ENCODE measurements around the gene TSEN15. TPM values are rescaled to one million over a fixed set of nuclear protein-coding genes. Genes with fewer than 3 reads are reported as not detected.

Gene TSEN15
- total RNA-seq, 2 donors from 2014 or later: 17.1 to 23.1 TPM

DNA sequence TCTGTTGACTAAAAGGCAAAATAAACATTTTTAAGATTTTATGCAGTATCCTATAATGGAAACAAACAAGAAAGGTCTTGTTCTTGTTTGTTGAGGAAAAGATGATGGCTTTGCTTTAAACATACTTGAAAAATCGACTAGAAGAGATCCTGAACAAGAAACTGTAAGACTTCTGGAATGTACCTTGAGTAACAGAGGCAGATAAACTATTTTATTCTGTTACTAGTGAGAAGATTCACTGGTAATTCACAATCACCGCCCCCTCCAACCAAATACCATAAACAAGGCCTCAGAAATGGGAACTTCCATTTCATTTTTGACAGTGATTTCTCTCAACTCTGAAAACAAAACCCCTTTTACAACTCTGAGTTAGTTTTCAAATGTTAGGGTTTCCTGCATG, 18.1 kb downstream of the TSEN15 start:
- no peak for TF ChIP-seq POLR2A (IDR thresholded peaks at IDR 0.05)
- TF ChIP-seq, protein P1, sequence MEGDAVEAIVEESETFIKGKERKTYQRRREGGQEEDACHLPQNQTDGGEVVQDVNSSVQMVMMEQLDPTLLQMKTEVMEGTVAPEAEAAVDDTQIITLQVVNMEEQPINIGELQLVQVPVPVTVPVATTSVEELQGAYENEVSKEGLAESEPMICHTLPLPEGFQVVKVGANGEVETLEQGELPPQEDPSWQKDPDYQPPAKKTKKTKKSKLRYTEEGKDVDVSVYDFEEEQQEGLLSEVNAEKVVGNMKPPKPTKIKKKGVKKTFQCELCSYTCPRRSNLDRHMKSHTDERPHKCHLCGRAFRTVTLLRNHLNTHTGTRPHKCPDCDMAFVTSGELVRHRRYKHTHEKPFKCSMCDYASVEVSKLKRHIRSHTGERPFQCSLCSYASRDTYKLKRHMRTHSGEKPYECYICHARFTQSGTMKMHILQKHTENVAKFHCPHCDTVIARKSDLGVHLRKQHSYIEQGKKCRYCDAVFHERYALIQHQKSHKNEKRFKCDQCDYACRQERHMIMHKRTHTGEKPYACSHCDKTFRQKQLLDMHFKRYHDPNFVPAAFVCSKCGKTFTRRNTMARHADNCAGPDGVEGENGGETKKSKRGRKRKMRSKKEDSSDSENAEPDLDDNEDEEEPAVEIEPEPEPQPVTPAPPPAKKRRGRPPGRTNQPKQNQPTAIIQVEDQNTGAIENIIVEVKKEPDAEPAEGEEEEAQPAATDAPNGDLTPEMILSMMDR (IDR thresholded peaks at IDR 0.05): no peak
- DNase-seq: no peak
- 61 to 71% methylated on average over 2 of the region's 2 CpGs for WGBS, 2 donors

DNA sequence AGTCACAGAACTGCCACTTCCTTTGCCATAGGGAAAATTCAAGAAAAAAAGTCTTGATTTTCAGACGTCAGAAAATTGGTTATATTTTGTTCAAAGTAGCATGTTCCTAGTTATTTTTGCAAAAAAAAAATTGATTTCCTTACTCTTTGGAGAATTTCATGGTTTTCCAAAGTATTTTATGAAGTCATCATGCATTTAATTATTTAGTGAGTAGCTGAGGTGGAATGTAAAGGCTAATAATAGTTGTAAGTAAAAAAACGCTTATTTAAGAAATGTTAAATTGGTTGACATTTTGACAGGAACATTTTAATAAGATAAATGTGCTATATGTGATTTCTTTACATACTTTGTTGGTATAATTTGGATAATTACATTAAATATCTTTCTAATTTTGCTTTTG, 20.8 kb downstream of the TSEN15 start:
- Histone ChIP-seq H3K27ac (no peak overlapping the region), H3K9me3 (no peaks in the 10 kb centered on the region), H3K4me3 (no peak overlapping the region), H3K27me3 (no peaks in the 10 kb centered on the region), H3K36me3 (replicated peaks in 1 of 2; ENCODE audit: insufficient read depth in 1 of 2, low read depth in 2 of 2) (no peaks in the 10 kb centered on the region), H3K4me1 (no peaks in the 10 kb centered on the region)
- ATAC-seq: no peak
- WGBS, 2 donors: 80 to 81% methylated on average over 2 of the region's 2 CpGs
- intact Hi-C loops (cut with DNase I): loop anchor here (10.0 kb wide), 2 partner anchors 152 to 592 kb away; no protein-coding TSS in a partner anchor
- TF ChIP-seq, protein P1 (IDR thresholded peaks at IDR 0.05): no peak
- TF ChIP-seq POLR2A (IDR thresholded peaks at IDR 0.05): no peak
- DNase-seq: no peak

More for the DNA sequence above, 18.1 kb downstream of the TSEN15 start:
- ATAC-seq: no peak
- Histone ChIP-seq H3K27me3 (no peaks in the 10 kb centered on the region), H3K27ac (no peak overlapping the region), H3K9me3 (no peaks in the 10 kb centered on the region), H3K4me1 (no peaks in the 10 kb centered on the region), H3K4me3 (no peak overlapping the region), H3K36me3 (replicated peaks in 1 of 2; ENCODE audit: insufficient read depth in 1 of 2, low read depth in 2 of 2) (peaks cover 0 to 2% of the 10 kb centered on the region in 2 donors)
- intact Hi-C loops (cut with DNase I): loop anchor here (10.0 kb wide), 2 partner anchors 155 to 595 kb away; no protein-coding TSS in a partner anchor

DNA sequence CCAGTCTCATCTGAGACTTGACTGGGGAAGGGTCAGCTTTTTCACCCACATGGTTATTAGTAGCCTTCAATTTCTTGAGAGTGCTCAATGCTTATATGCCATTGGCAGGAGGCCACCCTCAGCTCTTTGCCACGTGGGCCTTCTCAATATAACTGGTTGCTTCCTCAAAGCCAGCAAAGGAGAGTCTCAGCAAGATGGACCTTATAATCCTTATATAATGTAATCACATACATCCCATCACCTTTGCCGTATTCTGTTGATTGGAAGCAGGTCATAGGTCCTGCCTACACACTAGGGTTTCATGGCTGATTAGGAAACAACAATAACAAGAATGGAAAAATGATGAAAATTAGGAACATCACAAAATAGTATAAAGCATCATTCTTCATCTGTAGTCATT, 22.9 kb downstream of the TSEN15 start:
- Histone ChIP-seq H3K4me3 (no peak overlapping the region), H3K4me1 (no peaks in the 10 kb centered on the region), H3K9me3 (no peaks in the 10 kb centered on the region), H3K27ac (no peak overlapping the region), H3K27me3 (no peaks in the 10 kb centered on the region), H3K36me3 (replicated peaks in 1 of 2; ENCODE audit: insufficient read depth in 1 of 2, low read depth in 2 of 2) (no peaks in the 10 kb centered on the region)
- no peak for TF ChIP-seq POLR2A (IDR thresholded peaks at IDR 0.05)
- TF ChIP-seq, protein P1 (IDR thresholded peaks at IDR 0.05): no peak
- ATAC-seq: no peak
- DNase-seq: no peak
- WGBS, 2 donors: 93 to 95% methylated on average over 2 of the region's 2 CpGs
- intact Hi-C loops (cut with DNase I): loop anchor here (10.0 kb wide), 2 partner anchors 150 to 590 kb away; no protein-coding TSS in a partner anchor

DNA sequence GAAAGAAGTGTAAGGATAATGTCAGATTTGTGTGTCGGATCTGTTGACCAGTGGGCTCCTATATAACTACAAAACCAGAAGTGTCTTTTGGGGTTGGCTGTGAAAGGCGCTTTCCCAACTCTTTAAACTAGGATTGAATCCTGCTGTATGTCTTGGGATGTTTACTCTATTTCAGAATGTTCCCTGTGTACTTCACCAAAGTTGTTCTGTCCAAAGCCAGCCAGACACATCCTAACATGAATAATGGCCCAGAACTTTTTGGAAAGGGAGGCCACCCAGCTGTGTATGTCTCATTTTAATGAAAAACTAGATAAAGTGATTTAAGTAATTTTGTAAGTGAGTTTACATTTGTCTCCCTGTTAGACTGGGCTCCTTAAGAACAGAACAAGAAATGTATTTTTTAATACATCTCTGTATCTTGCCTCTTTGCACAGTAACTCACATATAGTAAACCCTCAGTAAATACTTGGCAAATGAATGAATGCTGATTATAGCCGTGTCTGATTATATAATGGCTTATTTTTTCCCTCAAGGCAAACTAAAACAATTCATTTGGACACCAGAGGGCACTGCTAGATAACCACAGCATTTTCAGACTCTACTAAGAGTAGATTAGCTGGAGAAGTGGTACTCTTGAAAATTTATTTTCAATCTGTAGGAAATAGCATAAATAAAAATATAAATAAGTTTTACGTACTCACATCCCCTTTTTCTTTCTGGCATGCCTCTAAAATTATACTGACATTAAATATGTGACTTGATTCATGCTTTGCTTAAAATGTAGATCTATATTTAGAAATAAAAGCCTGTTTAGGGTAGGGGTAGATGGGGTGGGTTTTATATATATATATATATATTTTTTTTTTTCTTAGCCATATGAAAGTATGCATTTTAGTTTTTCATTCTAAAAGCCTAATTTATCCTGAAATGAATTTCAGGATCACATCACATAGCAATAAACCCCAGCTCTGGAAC, 23.8 kb downstream of the TSEN15 start:
- H3K9me3 ChIP-seq: no peaks in the 10 kb centered on the region
- H3K27ac ChIP-seq: no peak overlapping the region
- no peak for TF ChIP-seq POLR2A (IDR thresholded peaks at IDR 0.05)
- TF ChIP-seq, protein P1 (IDR thresholded peaks at IDR 0.05): peak; percentile 57 to 86 (median 77)
- intact Hi-C loops (cut with DNase I): loop anchor here (5.0 to 10.0 kb wide), 3 partner anchors 149 to 612 kb away; no protein-coding TSS in a partner anchor
- WGBS, 2 donors: 32 to 42% methylated on average over 4 of the region's 4 CpGs
- DNase-seq (peak in 3 of 4 donors; percentile 18 to 56 (median 19)), ATAC-seq (peak; percentile 67)
- H3K4me3 ChIP-seq: no peak overlapping the region
- no peaks in the 10 kb centered on the region for H3K4me1 ChIP-seq
- H3K36me3 ChIP-seq (replicated peaks in 1 of 2; ENCODE audit: insufficient read depth in 1 of 2, low read depth in 2 of 2): no peaks in the 10 kb centered on the region
- H3K27me3 ChIP-seq: no peaks in the 10 kb centered on the region

Measured in body of pancreas (tissue), 4 donors.